HCT116 (cell line): Measurements from ENCODE around the gene RHOB. TPM values are rescaled to one million over a fixed set of nuclear protein-coding genes. Genes with fewer than 3 reads are reported as not detected.

Experiments
- ATAC-seq: fragments of 200-7000 bp; cut with Tn5 transposase; 2 replicates; pipeline ENCODE4 v1.9.1; 2020; ENCODE audit warnings: mild to moderate bottlenecking, moderate library complexity
- BruUV-seq: library from RNA; stranded (reverse); fragments of 400-500 nt; replicated peaks from 2 replicates; lab custom pipeline; 2021; lab: Mats Ljungman, UMichigan
- CTCF ChIA-PET: fragments of 300-600 bp; sonication (Branson Sonifier 250); formaldehyde crosslinking; loops from one replicate; lab custom pipeline; 2021; ENCODE audit warnings: antibody characterized with exemption; lab: Charles Lee
- POLR2A ChIA-PET: fragments of 300-600, 350-600 bp; sonication (Branson Sonifier 250); formaldehyde crosslinking; loops from one replicate; lab custom pipeline; 2021; ENCODE audit warnings: antibody characterized with exemption; lab: Charles Lee
- RAD21 ChIA-PET, 2 experiments: fragments of 300-600 bp; sonication (Branson Sonifier 250); formaldehyde crosslinking; loops; one replicate each; lab custom pipeline; 2023; ENCODE audit warnings: low total read pairs in 2 of 2; ENCODE audit not compliant: uncharacterized antibody in 2 of 2, unreplicated experiment in 2 of 2, low non-redundant PET in 1 of 2; lab: Charles Lee
- DNase-seq: peaks from one replicate; pipeline ENCODE4 v3.0.0-alpha.2; 2010; ENCODE audit warnings: low read depth, low spot score
- H2AFZ ChIP-seq: fragments of 200-600 bp; shearing (Covaris generic), sonication (generic); 2 replicates; pipeline ENCODE4 v1.6.1; 2017; ENCODE audit warnings: low read depth, mixed run types, mixed read lengths, antibody characterized with exemption, low read length; ENCODE audit not compliant: poor library complexity, severe bottlenecking
- H3K27ac ChIP-seq: 2 replicates; pipeline ENCODE4 v1.5.1; 2012; ENCODE audit warnings: low read depth, low read length
- H3K27me3 ChIP-seq: fragments of 200-600 bp; sonication (generic); 2 replicates; pipeline ENCODE4 v1.6.1; 2016; ENCODE audit warnings: mixed run types, low read length, mixed read lengths; ENCODE audit not compliant: insufficient read depth
- H3K36me3 ChIP-seq, 2 experiments: fragments of 200-500 bp in 1 of 2; fragments of 200-600 bp in 1 of 2; sonication (Bioruptor generic) in 1 of 2; sonication (generic) in 1 of 2; 2 replicates each; pipeline versions ENCODE4 v1.5.1 to v1.6.1; 2014 to 2016; ENCODE audit warnings: low read length in 2 of 2, inconsistent platforms in 1 of 2, mixed read lengths in 1 of 2, mixed run types in 1 of 2; ENCODE audit not compliant: insufficient read depth in 2 of 2, control insufficient read depth in 1 of 2
- H3K4me1 ChIP-seq, 2 experiments: fragments of 200-600 bp in 1 of 2; sonication (generic) in 1 of 2; 2 replicates each; pipeline versions ENCODE4 v1.5.1 to v1.6.1; 2012 to 2017; ENCODE audit warnings: low read length in 2 of 2, inconsistent platforms in 1 of 2, mild to moderate bottlenecking in 1 of 2, mixed read lengths in 1 of 2, mixed run types in 1 of 2, moderate library complexity in 1 of 2; ENCODE audit not compliant: insufficient read depth in 2 of 2, control insufficient read depth in 1 of 2
- H3K4me2 ChIP-seq: fragments of 200-600 bp; sonication (generic); 2 replicates; pipeline ENCODE4 v1.6.1; 2017; ENCODE audit warnings: mixed run types, low read length, mixed read lengths
- H3K4me3 ChIP-seq, 2 experiments: fragments of 200-600 bp in 1 of 2; sonication (generic) in 1 of 2; replicated peaks in 1 of 2; 2 replicates each; pipeline ENCODE4 v1.5.1; 2011 to 2016; ENCODE audit warnings: low read length in 2 of 2, control low read depth in 1 of 2, low read depth in 1 of 2, mild to moderate bottlenecking in 1 of 2, mixed read lengths in 1 of 2, mixed run types in 1 of 2
- H3K79me2 ChIP-seq: fragments of 200-600 bp; sonication (generic); 2 replicates; pipeline ENCODE4 v1.6.1; 2017; ENCODE audit warnings: mild to moderate bottlenecking, mixed run types, low read length, moderate library complexity, mixed read lengths; ENCODE audit not compliant: insufficient read depth
- H3K9ac ChIP-seq: fragments of 200-600 bp; sonication (generic); 2 replicates; pipeline ENCODE4 v1.6.1; 2016; ENCODE audit warnings: low read length, mixed read lengths
- H3K9me2 ChIP-seq: fragments of 200-600 bp; sonication (generic), shearing (Covaris generic); 2 replicates; pipeline ENCODE4 v1.6.1; 2017; ENCODE audit warnings: mixed run types, mild to moderate bottlenecking, moderate library complexity; ENCODE audit not compliant: insufficient read depth
- H3K9me3 ChIP-seq, 2 experiments: fragments of 200-500 bp in 1 of 2; fragments of 200-600 bp in 1 of 2; sonication (Bioruptor generic) in 1 of 2; sonication (generic) in 1 of 2; 2 replicates each; pipeline ENCODE4 v1.6.1; 2014 to 2017; ENCODE audit warnings: low read length in 2 of 2, mixed read lengths in 2 of 2, inconsistent platforms in 1 of 2, low read depth in 1 of 2, mild to moderate bottlenecking in 1 of 2, mixed run types in 1 of 2, moderate library complexity in 1 of 2; ENCODE audit not compliant: control insufficient read depth in 1 of 2, insufficient read depth in 1 of 2
- H4K20me1 ChIP-seq: fragments of 200-600 bp; sonication (generic), shearing (Covaris generic); 2 replicates; pipeline ENCODE4 v1.6.1; 2017; ENCODE audit warnings: mixed run types, mild to moderate bottlenecking, moderate library complexity; ENCODE audit not compliant: insufficient read depth
- CBX3 ChIP-seq: IDR thresholded peaks from 2 replicates; pipeline ENCODE4 v1.6.1; 2012; ENCODE audit warnings: low read depth
- EZH2phosphoT487 ChIP-seq: fragments of 200-600 bp; IDR thresholded peaks from 2 replicates; pipeline ENCODE4 v1.6.1; 2018; ENCODE audit warnings: antibody characterized with exemption, borderline replicate concordance
- POLR2A ChIP-seq: IDR thresholded peaks from 2 replicates; pipeline ENCODE4 v1.7.0; 2011; ENCODE audit warnings: borderline replicate concordance; ENCODE audit not compliant: insufficient read depth, insufficient read length; ENCODE audit errors: extremely low read depth
- RAD21 ChIP-seq: IDR thresholded peaks from 2 replicates; pipeline ENCODE4 v1.6.1; 2012; ENCODE audit warnings: low read depth, mild to moderate bottlenecking
- SIN3A ChIP-seq: IDR thresholded peaks from 2 replicates; pipeline ENCODE4 v1.6.1; 2012; ENCODE audit warnings: low read depth
- SP1 ChIP-seq: IDR thresholded peaks from 2 replicates; pipeline ENCODE4 v1.6.1; 2012; ENCODE audit warnings: low read depth
- YY1 ChIP-seq: IDR thresholded peaks from 2 replicates; pipeline ENCODE4 v1.6.1; 2011; ENCODE audit warnings: low read length, low read depth, moderate library complexity, mild to moderate bottlenecking; ENCODE audit not compliant: insufficient replicate concordance; ENCODE audit errors: extremely low read depth
- ZFX ChIP-seq: fragments of 450-650 bp; IDR thresholded peaks from 2 replicates; pipeline ENCODE4 v1.6.1; 2017
- intact Hi-C: fragments of 100-400 bp; cut with micrococcal nuclease; formaldehyde crosslinking; loops from 2 replicates; pipeline ENCODE4 v1.10.0; 2022
- total RNA-seq: library from RNA; stranded (reverse); gene quantifications from one replicate; pipeline ENCODE4 v1.2.1, GENCODE V29; 2021; ENCODE audit not compliant: unreplicated experiment
- TF ChIP-seq, protein P1 (sequence below), 3 experiments: fragments of 200-600 bp in 1 of 3; sonication (generic) in 1 of 3; IDR thresholded peaks in 2 of 3; conservative IDR thresholded peaks in 1 of 3; 2 replicates each; pipeline ENCODE4 v1.5.1; 2012 to 2017; ENCODE audit warnings: low read depth in 2 of 3, low read length in 2 of 3, antibody characterized with exemption in 1 of 3, borderline replicate concordance in 1 of 3, control low read depth in 1 of 3, mild to moderate bottlenecking in 1 of 3, mixed read lengths in 1 of 3, mixed run types in 1 of 3, moderate library complexity in 1 of 3; ENCODE audit not compliant: insufficient read depth in 1 of 3

The RHOB gene
- total RNA-seq, 1 experiment from 2014 or later: 72.9 TPM

DNA sequence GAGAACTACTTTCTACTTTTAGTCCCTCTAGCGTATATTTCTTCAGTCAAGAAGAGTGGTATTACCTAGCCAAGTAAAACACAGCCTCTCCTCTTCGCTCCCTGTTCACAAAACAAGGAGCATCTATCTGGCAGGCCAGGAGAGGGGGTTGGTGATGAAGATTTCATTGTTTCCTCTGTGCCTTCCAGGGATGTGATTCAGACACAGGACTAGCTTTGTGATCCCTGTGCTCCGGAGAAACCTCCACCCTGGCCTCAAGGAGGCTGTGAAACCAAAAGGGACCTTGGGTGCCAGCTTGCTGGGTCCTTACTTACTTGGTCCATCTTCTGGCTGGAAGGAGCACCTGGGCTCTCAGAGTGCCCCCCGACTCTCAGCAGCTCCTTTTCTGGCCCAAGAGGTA, 5.7 kb downstream of the RHOB start:
- DNase-seq: no peak

DNA sequence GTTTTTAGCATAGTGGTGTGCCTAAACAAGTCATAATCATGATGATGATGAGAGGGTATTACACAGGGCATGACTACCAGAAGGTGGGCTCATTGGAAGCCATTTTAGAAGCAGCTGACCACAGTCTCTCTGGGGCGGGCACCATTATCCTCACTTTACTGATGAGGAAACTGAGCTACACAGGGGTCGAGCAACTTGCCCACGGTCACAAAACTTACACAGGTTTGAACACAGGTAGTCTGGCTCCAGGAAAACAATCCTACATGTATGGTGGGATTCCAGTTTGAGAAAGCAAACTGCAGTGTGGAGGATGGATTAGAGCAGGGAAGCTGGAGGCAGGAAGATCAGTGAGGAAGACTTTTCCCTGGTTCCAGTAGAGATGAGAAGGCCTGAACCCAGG, 6.2 kb downstream of the RHOB start:
- POLR2A ChIA-PET: interaction anchor here (1.5 kb wide), 1 partner anchor 9 kb away, joined by 3 read pairs; no protein-coding TSS in a partner anchor
- intact Hi-C loops: no loop called here
- TF ChIP-seq, protein P1, sequence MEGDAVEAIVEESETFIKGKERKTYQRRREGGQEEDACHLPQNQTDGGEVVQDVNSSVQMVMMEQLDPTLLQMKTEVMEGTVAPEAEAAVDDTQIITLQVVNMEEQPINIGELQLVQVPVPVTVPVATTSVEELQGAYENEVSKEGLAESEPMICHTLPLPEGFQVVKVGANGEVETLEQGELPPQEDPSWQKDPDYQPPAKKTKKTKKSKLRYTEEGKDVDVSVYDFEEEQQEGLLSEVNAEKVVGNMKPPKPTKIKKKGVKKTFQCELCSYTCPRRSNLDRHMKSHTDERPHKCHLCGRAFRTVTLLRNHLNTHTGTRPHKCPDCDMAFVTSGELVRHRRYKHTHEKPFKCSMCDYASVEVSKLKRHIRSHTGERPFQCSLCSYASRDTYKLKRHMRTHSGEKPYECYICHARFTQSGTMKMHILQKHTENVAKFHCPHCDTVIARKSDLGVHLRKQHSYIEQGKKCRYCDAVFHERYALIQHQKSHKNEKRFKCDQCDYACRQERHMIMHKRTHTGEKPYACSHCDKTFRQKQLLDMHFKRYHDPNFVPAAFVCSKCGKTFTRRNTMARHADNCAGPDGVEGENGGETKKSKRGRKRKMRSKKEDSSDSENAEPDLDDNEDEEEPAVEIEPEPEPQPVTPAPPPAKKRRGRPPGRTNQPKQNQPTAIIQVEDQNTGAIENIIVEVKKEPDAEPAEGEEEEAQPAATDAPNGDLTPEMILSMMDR (IDR thresholded peaks at IDR 0.05 in 2 of 3, conservative IDR thresholded peaks at IDR 0.05 in 1 of 3; ENCODE audit: borderline replicate concordance in 1 of 3, insufficient read depth in 1 of 3, low read depth in 2 of 3, low read length in 2 of 3): no peak
- no peak for TF ChIP-seq SIN3A
- TF ChIP-seq CBX3: no peak
- TF ChIP-seq EZH2phosphoT487: no peak
- no peak for TF ChIP-seq YY1
- TF ChIP-seq POLR2A: no peak
- no peak for TF ChIP-seq ZFX
- TF ChIP-seq SP1: no peak

More for the DNA sequence above, 5.7 kb downstream of the RHOB start:
- intact Hi-C loops: no loop called here
- Histone ChIP-seq H3K79me2 (peaks cover 14% of the 10 kb centered on the region), H2AFZ (no peak overlapping the region), H4K20me1 (no peaks in the 10 kb centered on the region), H3K9me3 (no peaks in the 10 kb centered on the region), H3K9ac (no peak overlapping the region), H3K9me2 (no peaks in the 10 kb centered on the region), H3K27me3 (no peaks in the 10 kb centered on the region), H3K4me1 (peaks cover 24 to 32% of the 10 kb centered on the region in 2 experiments), H3K4me2 (no peak overlapping the region), H3K36me3 (peaks cover 2 to 6% of the 10 kb centered on the region in 2 experiments; a peak in 1 of 4 replicates), H3K4me3 (no peak overlapping the region), H3K27ac (no peak overlapping the region)
- ChIA-PET CTCF (interaction anchor here (1.0 to 1.8 kb wide), 5 partner anchors 56 to 190 kb away, joined by 3 to 6 read pairs (median 5); no protein-coding TSS in a partner anchor), POLR2A (interaction anchor here (0.9 to 1.5 kb wide), 2 partner anchors 9 to 10 kb away, joined by 3 read pairs; no protein-coding TSS in a partner anchor), RAD21 (no interaction called here)
- TF ChIP-seq YY1: no peak
- TF ChIP-seq, protein P1 (IDR thresholded peaks at IDR 0.05 in 2 of 3, conservative IDR thresholded peaks at IDR 0.05 in 1 of 3; ENCODE audit: borderline replicate concordance in 1 of 3, insufficient read depth in 1 of 3, low read depth in 2 of 3, low read length in 2 of 3): peak in 2 of 3 experiments; percentile 9 to 15; a peak in 3 of 6 replicates
- peak; percentile 72 for TF ChIP-seq RAD21
- peak; percentile 43 for ATAC-seq
- no TSS peak for BruUV-seq

More for the DNA sequence above, 6.2 kb downstream of the RHOB start:
- RAD21 ChIA-PET: no interaction called here
- Histone ChIP-seq H2AFZ (no peak overlapping the region), H3K4me2 (no peak overlapping the region), H3K27ac (no peak overlapping the region), H4K20me1 (no peaks in the 10 kb centered on the region), H3K4me3 (no peak overlapping the region), H3K9ac (no peak overlapping the region), H3K27me3 (no peaks in the 10 kb centered on the region), H3K79me2 (peaks cover 9% of the 10 kb centered on the region), H3K36me3 (peaks cover 2% of the 10 kb centered on the region in 2 experiments; a peak in 1 of 4 replicates), H3K4me1 (peaks cover 20 to 26% of the 10 kb centered on the region in 2 experiments), H3K9me2 (no peaks in the 10 kb centered on the region), H3K9me3 (no peaks in the 10 kb centered on the region)
- BruUV-seq: no TSS peak
- DNase-seq (no peak), ATAC-seq (no peak)
- CTCF ChIA-PET: interaction anchor here (1.0 to 1.8 kb wide), 2 partner anchors 57 to 181 kb away, joined by 3 to 5 read pairs; no protein-coding TSS in a partner anchor
